Gastrocnemius medialis (tissue), 4 donors: ENCODE measurements around the gene MICAL1.

Experiments
- POLR2A ChIP-seq, 2 donors: fragments of 450-650 bp; IDR thresholded peaks; one replicate each; pipeline ENCODE4 v1.6.1; 2017; ENCODE audit warnings: antibody characterized with exemption in 2 of 2, mild to moderate bottlenecking in 2 of 2, moderate library complexity in 2 of 2
- TF ChIP-seq, protein P1 (sequence below), 5 experiments: fragments of 450-650 bp in 3 of 5; fragments of 200-600 bp in 2 of 5; sonication (generic) in 2 of 5; IDR thresholded peaks in 4 of 5; conservative IDR thresholded peaks in 1 of 5; 1 replicate in 4 of 5; 2 replicates in 1 of 5; pipeline ENCODE4 v1.5.1; 2016 to 2019; ENCODE audit warnings: antibody characterized with exemption in 5 of 5, mild to moderate bottlenecking in 3 of 5, moderate library complexity in 3 of 5

DNA sequence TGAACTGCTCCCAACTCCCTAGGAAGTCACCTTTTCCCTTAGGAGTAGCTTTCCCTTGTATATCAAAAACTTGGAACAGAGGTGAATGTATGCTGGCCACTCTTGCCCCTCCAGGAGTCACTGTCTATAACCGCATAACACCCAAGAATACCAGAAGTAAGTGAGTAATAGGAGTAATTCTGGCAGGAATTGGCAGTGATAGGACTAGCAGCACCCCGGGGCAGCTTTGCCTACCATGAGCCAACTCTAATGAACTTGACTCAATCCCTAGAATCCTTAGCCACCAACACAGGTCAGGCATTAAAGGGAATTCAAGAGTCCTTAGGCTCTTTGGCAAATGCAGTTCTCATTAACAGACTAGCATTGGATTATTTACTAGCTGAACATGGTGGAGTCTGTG lies 44.5 kb downstream of the MICAL1 start:
- TF ChIP-seq, protein P1, sequence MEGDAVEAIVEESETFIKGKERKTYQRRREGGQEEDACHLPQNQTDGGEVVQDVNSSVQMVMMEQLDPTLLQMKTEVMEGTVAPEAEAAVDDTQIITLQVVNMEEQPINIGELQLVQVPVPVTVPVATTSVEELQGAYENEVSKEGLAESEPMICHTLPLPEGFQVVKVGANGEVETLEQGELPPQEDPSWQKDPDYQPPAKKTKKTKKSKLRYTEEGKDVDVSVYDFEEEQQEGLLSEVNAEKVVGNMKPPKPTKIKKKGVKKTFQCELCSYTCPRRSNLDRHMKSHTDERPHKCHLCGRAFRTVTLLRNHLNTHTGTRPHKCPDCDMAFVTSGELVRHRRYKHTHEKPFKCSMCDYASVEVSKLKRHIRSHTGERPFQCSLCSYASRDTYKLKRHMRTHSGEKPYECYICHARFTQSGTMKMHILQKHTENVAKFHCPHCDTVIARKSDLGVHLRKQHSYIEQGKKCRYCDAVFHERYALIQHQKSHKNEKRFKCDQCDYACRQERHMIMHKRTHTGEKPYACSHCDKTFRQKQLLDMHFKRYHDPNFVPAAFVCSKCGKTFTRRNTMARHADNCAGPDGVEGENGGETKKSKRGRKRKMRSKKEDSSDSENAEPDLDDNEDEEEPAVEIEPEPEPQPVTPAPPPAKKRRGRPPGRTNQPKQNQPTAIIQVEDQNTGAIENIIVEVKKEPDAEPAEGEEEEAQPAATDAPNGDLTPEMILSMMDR (IDR thresholded peaks at IDR 0.05 in 4 of 5, conservative IDR thresholded peaks at IDR 0.05 in 1 of 5): no peak
- TF ChIP-seq POLR2A (IDR thresholded peaks at IDR 0.05): no peak
